Esophagus muscularis mucosa (tissue), 4 donors: Measurements from ENCODE around the gene C4orf33. TPM values are rescaled to one million over a fixed set of nuclear protein-coding genes. Genes with fewer than 3 reads are reported as not detected.

Source experiments
- DNase-seq: peaks from one replicate; pipeline ENCODE4 v3.0.0-alpha.2; 2017; ENCODE audit errors: extremely low spot score
- H3K27ac ChIP-seq, 4 donors: fragments of 200-600 bp; sonication (generic); replicated peaks in 1 of 4; 1 replicate in 3 of 4; 2 replicates in 1 of 4; pipeline ENCODE4 v1.5.1; 2016 to 2019; ENCODE audit warnings: mild to moderate bottlenecking in 1 of 4
- H3K27me3 ChIP-seq, 4 donors: fragments of 200-600 bp; sonication (generic); one replicate each; pipeline versions ENCODE4 v1.5.1 to v1.6.0; 2016 to 2019
- H3K36me3 ChIP-seq, 4 donors: fragments of 200-600 bp; sonication (generic); one replicate each; pipeline ENCODE4 v1.5.1; 2016 to 2019
- H3K4me1 ChIP-seq, 4 donors: fragments of 200-600 bp; sonication (generic); one replicate each; pipeline ENCODE4 v1.5.1; 2016 to 2019
- H3K4me3 ChIP-seq, 4 donors: fragments of 200-600 bp; sonication (generic); 1 replicate in 2 of 4; 2 replicates in 2 of 4; pipeline ENCODE4 v1.5.1; 2016 to 2019; ENCODE audit warnings: mild to moderate bottlenecking in 4 of 4, moderate library complexity in 1 of 4
- H3K9me3 ChIP-seq, 4 donors: fragments of 200-600 bp; sonication (generic); 1 replicate in 3 of 4; 2 replicates in 1 of 4; pipeline ENCODE4 v1.5.1; 2016 to 2019
- EP300 ChIP-seq: sonication (generic); formaldehyde crosslinking; IDR thresholded peaks from one replicate; pipeline ENCODE4 v1.6.1; 2017; ENCODE audit warnings: antibody characterized with exemption
- POLR2A ChIP-seq: fragments of 450-650 bp; IDR thresholded peaks from one replicate; pipeline ENCODE4 v1.6.1; 2017; ENCODE audit warnings: antibody characterized with exemption, moderate library complexity, mild to moderate bottlenecking, low read depth
- POLR2AphosphoS5 ChIP-seq, 2 donors: sonication (generic); formaldehyde crosslinking; IDR thresholded peaks; one replicate each; pipeline ENCODE4 v1.6.1; 2017; ENCODE audit warnings: antibody characterized with exemption in 2 of 2
- WGBS: methylation state at CpG from one replicate; pipeline ENCODE4 v1.1.5; 2018; 5-methylcytosine and 5-hydroxymethylcytosine counted together
- intact Hi-C: fragments of 100-400 bp; cut with DNase I; formaldehyde crosslinking; loops from one replicate; pipeline ENCODE4 v1.15.1; 2023
- total RNA-seq, 4 donors: library from RNA; depleted of rRNA; stranded (reverse); fragments of >200 nt; gene quantifications; one replicate each; pipeline versions ENCODE4 v1.1.0 to v1.2.1, GENCODE V29; 2016
- TF ChIP-seq, protein P1 (sequence below), 3 experiments: fragments of 200-600 bp in 2 of 3; fragments of 450-650 bp in 1 of 3; sonication (generic) in 2 of 3; IDR thresholded peaks; one replicate each; pipeline ENCODE4 v1.5.1; 2017 to 2019; ENCODE audit warnings: antibody characterized with exemption in 3 of 3, mild to moderate bottlenecking in 2 of 3, moderate library complexity in 1 of 3

C4orf33 gene
- total RNA-seq, 4 donors from 2014 or later: 4.8 to 7.2 (median 5.6) TPM

DNA sequence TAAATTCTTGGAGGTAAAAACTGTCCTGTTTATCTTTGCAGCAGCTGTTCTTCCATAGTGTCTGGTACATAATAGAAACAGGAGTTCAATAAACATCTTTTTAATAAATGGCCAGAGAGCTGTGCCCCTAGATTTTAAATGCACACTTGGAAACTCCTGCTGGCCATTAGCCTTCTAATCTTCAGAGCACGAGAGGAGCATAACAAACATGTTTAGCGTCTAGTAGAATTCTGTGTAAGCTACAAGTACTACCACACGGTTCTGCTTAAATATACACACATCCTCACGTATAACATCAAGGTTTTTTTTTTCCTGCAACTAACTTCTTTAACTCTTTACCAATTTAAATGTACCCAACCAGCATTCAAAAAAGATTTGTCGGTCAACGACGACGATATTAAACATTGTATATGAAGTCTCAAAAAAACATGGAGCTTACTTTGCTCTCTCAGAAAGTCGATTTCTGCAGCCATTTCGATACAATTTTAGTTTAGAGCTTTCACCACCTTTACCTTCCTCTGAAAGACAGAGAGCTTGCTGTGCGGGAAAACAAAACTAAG, 3.2 kb upstream of the C4orf33 start:
- intact Hi-C loops: no loop called here
- Histone ChIP-seq H3K4me1 (peaks cover 12 to 44% (median 30%) of the 10 kb centered on the region in 4 donors), H3K27me3 (no peaks in the 10 kb centered on the region), H3K36me3 (no peaks in the 10 kb centered on the region), H3K9me3 (no peaks in the 10 kb centered on the region), H3K4me3 (peak overlapping the region; percentile 63 to 90 (median 84)), H3K27ac (peak overlapping the region; percentile 92 to 97 (median 96))
- WGBS: under 1% methylated on average over 11 of the region's 11 CpGs
- TF ChIP-seq, protein P1, sequence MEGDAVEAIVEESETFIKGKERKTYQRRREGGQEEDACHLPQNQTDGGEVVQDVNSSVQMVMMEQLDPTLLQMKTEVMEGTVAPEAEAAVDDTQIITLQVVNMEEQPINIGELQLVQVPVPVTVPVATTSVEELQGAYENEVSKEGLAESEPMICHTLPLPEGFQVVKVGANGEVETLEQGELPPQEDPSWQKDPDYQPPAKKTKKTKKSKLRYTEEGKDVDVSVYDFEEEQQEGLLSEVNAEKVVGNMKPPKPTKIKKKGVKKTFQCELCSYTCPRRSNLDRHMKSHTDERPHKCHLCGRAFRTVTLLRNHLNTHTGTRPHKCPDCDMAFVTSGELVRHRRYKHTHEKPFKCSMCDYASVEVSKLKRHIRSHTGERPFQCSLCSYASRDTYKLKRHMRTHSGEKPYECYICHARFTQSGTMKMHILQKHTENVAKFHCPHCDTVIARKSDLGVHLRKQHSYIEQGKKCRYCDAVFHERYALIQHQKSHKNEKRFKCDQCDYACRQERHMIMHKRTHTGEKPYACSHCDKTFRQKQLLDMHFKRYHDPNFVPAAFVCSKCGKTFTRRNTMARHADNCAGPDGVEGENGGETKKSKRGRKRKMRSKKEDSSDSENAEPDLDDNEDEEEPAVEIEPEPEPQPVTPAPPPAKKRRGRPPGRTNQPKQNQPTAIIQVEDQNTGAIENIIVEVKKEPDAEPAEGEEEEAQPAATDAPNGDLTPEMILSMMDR (IDR thresholded peaks at IDR 0.05): no peak
- no peak for DNase-seq

DNA sequence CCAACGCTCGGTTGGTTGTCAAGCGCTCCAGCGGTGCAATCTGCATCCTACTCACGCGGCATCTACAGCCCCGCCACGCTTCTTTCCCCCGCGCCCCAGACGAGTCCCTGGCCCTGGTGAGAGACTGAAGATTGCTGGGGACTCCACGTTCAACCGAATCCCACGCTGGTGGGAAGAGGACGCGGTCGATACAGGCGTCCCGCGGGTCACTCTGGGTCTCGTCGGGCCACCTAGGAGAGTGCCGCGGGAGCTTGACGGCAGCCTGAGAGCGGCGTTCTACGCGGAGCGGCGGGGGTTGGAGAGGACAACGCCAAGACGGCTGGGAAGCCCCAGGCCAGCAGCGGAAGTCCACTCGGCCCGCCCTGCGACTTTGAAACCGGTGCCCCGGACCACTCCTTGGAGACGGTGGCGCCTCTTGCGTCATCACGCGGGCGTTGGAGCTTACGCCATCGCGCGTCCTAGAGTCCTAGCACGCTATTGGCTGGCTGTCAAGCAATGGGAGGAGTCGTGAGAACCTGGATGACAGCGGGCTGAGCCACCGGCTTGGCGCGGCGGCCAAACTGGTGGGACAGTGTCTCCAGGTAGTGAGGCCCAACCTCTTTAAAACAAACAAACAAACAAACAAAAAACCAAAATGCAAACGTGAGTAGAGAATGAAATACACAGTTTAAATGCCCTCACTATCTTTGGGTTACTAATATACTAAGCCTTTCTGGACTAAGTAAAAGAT, 2.6 kb upstream of the C4orf33 start, which contains the start of gene SCLT1:
Gene SCLT1 (minus strand): TSS at position 349 of the 730 bp plus-strand sequence. CDS start 436 bp downstream, outside the sequence.
- Histone ChIP-seq H3K4me3 (peak within 1 kb of the TSS; percentile 63 to 90 (median 84)), H3K36me3 (no peaks in the 10 kb centered on the region), H3K27ac (peak within 1 kb of the TSS; percentile 92 to 97 (median 96)), H3K27me3 (no peaks in the 10 kb centered on the region), H3K4me1 (peaks cover 12 to 44% (median 30%) of the 10 kb centered on the region in 4 donors), H3K9me3 (no peaks in the 10 kb centered on the region)
- intact Hi-C loops: no loop called here
- peak; percentile 99 for DNase-seq
- no peak for TF ChIP-seq EP300
- TF ChIP-seq, protein P1 (IDR thresholded peaks at IDR 0.05): no peak
- TF ChIP-seq POLR2AphosphoS5 (IDR thresholded peaks at IDR 0.05): peak; percentile 96 to 97
- TF ChIP-seq POLR2A: no peak
- WGBS: under 1% methylated on average over 25 of the region's 57 CpGs

DNA sequence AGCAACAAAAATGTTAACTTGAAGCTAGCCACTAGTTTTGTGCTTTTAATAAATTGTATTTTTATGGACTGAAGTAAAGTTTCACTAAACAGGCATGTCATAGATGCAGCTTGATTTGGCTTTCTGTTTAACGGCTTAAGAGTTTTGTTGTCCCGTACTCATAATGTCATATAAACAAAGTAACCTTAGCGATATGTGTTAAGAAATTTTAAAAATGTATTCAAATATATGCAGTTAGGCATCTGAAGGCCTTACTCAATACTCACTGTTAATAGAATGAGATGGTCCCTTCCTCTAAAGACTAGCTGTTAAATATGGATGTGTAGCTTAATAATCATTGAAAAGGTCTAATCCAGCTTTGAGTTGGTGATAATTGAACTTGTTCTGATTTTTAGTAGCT, 1.6 kb upstream of the C4orf33 start:
- WGBS: 57% methylated on average over 3 of the region's 3 CpGs
- Histone ChIP-seq H3K36me3 (no peaks in the 10 kb centered on the region), H3K27me3 (no peaks in the 10 kb centered on the region), H3K9me3 (no peaks in the 10 kb centered on the region), H3K4me1 (peaks cover 12 to 44% (median 30%) of the 10 kb centered on the region in 4 donors), H3K4me3 (peak overlapping the region in 3 of 4 donors; percentile 84 to 90 (median 85)), H3K27ac (peak overlapping the region; percentile 92 to 97 (median 96))
- no peak for TF ChIP-seq POLR2AphosphoS5 (IDR thresholded peaks at IDR 0.05)
- no peak for TF ChIP-seq POLR2A
- TF ChIP-seq, protein P1 (IDR thresholded peaks at IDR 0.05): no peak
- no peak for TF ChIP-seq EP300
- intact Hi-C loops: no loop called here
- no peak for DNase-seq

DNA sequence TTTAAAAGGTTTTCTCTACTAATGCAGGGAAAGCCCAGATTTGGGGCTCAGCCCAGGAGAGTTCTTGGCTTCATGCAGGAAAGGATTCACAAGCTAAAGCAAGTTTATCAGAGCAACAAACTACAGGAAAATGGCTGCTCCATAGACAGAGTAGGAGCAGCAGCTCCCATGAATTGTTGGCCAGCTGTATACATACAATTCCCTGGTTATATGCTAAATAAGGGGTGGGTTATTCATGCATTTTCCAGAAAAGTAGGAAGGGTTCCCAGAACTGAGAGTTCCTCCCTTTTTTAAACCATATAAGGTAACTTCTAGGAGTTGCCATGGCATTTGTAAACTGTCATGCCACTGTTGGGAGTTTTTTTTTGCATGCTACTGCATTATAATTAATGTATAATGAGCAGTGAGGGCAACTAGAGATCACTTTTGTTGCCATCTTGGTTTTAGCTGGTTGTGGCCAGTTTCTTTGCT, 2.6 kb downstream of the C4orf33 start:
- H3K9me3 ChIP-seq: no peaks in the 10 kb centered on the region
- DNase-seq: no peak
- H3K27ac ChIP-seq: no peak overlapping the region
- peaks cover 0 to 7% (median 3%) of the 10 kb centered on the region in 4 donors for H3K36me3 ChIP-seq
- H3K4me1 ChIP-seq: peaks cover 0 to 28% (median 16%) of the 10 kb centered on the region in 4 donors
- TF ChIP-seq POLR2AphosphoS5 (IDR thresholded peaks at IDR 0.05): no peak
- TF ChIP-seq POLR2A: no peak
- TF ChIP-seq, protein P1 (IDR thresholded peaks at IDR 0.05): no peak
- TF ChIP-seq EP300: no peak
- intact Hi-C loops: no loop called here
- H3K27me3 ChIP-seq: no peaks in the 10 kb centered on the region
- H3K4me3 ChIP-seq: no peak overlapping the region
